HTERT RPE-1 (cell line): ENCODE results near the gene ADRA2B.

Source experiments
- in situ Hi-C: fragments of 300-500 bp; cut with MboI; formaldehyde crosslinking; loops from 4 replicates; pipeline ENCODE4 v1.14.3; 2020; ENCODE audit warnings: low sequenced_read_pairs

The ADRA2B gene

DNA sequence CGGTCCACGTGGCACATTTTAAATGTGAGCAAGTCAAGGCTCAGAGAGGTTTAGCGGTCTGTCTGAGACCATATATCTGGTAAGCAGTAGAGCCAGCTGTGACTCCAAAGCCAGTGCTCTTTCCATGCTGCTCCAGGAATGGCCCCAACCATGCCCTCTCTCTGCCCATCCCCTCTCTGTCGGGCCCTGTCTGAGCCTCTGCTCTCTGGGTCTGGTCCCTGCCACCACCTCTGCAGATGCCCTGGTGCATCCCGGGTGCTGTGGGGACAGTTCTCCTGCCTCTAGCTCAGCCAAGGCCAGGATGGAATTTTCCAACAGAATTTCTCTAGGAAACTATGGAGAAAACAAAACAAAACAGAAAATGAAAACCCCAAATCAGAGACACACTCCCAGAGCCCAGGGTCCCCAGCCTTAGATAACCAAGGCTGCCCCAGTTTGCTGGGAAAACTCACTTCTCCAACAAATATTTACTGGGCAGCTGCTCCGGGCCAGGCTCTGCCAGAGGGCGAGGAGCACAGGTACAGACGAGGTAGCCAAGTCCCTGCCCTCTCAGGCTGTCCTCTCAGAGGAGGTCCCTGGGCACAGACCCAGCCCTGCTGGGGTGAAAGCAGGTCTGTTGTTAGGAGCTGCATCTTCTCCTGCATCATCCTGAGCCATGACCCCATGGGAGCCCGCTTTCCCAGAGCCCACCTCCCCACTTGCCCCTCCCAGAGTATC is 9.2 kb downstream of the ADRA2B start:
- in situ Hi-C loops: no loop called here

DNA sequence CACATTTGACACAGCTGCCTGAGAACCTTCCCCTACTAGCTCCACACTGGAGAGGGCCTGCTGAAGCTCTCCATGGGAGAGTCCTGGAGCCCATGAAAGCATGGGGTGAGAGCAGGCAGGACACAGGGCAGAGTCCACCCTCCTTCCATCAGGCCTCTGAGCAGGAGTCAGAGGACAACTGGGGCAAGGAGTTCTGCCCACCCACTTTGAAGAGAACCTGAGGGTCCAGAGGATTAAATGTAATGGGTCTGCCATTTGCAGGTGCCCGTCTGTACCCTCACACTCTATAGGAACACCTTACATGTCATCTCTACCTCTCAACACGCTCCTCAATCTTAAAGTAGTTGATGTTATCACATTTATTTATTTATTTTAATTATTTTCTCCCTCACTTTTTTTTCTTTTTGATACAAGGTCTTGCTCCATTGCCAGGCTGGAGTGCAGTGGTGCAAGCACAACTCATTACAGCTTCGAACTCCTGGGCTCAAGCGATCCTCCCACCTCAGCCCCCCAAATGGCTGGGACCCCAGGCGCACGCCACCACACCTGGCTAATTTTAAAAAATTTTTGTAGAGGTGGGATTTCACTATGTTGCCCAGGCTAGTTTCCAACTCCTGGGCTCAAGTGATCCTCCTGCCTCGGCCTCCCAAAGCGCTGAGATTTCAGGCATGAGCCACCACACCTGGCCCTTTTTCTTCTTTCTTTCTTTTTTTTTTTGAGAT is 10.2 kb downstream of the ADRA2B start:
- in situ Hi-C loops: no loop called here

DNA sequence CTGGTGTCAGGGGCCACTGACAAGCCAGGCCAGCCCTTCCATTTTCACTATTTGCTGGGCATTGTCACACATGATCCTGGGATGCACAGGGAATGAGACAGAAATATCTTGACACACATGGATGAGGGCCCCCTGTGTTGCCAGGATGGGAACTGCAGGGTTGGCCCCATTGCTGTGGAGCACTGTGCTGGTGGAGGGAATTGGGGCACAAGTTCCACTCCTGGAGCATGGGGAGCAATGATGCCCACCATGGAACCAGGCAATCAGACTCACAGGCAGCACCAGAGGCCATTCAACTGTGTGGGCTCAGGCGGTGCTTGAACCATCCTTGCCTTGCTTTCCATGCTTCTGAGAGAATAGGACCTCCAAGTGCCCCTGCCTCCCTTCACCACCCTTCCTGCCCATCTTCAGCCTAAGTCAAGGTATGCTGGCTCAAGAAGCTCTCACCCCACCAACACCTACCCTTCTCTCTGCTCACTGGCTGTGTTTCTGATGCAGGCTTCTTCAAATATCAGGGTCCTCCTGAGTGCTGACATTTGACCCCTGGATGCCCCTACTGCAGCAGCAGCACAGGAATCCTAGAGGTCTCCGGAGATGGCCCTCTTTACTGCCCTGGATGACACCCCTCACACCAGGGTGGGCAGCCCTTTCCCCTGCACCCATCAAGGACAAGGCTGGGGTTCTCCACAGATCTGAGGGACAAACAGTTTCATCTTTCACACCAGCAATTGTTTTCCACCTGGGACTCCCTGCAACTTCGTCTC is 11.0 kb downstream of the ADRA2B start:
- in situ Hi-C loops: no loop called here

DNA sequence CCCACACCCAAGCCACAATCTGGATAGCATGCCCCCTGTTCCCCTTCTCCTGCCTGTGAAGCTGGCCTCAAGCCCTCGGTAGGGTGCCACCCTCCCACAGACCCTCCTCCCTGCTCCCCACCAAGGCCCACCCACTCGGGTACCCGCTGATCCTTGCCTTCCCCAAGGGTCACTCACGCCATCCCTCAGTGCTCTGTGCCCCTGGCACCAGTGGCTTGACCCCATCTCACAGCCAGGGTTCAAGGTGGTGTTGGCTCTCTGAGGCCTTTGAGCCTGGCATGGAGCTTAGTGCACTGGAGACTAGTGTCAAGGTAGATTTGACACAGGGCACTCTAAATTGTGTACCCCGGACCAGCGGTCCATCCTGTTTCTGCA is 11.9 kb downstream of the ADRA2B start:
- in situ Hi-C loops: no loop called here

DNA sequence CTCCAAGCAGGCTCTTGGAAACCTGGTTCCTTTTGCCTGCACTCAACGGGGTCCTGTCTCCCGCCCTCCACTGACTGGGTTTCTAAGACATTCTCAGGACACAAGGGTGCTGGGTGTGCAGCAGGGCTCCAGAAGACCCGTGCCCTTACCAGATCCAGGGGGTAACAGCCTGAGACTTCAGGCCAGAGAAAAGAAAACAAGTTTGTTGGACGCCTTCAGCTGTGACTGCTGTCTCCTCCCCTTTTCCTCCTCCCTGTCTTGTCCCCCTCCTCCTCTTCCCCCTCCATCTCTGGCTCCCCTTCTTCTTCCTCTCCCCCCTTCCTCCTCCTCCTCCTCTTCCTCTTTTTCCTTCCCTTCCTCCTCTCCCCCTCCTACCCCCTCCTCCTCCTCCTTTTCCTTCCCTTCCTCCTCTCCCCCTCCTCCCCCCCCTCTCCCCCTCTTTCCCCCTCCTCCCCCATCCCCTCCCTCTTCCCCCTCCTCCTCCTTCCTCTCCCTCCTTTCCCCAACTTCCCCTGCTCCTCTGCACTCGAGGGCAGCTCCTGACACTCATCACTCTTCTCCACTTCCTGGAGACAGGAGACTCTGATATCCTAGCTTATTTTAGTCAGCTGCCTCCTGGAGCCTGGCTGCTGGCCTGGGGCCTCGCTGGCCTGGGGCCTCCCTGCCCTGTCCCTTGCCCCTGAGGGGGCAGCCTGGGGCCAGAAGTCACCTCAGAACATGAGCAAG is 12.4 kb downstream of the ADRA2B start:
- in situ Hi-C loops: no loop called here

DNA sequence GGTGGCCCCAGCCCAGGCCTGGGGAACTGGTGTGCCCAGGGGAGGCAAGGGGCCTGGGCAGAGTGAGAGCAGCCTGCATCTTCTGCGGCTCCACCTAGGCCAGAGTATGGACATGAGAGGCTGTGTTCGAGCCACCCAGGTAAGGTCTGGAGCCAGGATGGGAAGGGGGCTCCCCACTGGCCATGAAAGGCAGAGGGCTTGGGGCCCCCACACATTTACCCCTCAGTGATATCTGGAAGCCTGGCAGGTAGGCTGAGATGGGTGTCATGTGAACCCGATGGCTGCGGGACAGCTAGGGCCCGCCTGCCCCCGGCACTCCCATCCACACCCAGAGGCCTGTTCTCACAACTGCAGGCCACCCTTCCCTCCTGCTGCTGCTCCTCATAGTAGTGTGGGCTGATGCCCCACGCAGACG is 13.2 kb downstream of the ADRA2B start:
- in situ Hi-C loops: no loop called here

DNA sequence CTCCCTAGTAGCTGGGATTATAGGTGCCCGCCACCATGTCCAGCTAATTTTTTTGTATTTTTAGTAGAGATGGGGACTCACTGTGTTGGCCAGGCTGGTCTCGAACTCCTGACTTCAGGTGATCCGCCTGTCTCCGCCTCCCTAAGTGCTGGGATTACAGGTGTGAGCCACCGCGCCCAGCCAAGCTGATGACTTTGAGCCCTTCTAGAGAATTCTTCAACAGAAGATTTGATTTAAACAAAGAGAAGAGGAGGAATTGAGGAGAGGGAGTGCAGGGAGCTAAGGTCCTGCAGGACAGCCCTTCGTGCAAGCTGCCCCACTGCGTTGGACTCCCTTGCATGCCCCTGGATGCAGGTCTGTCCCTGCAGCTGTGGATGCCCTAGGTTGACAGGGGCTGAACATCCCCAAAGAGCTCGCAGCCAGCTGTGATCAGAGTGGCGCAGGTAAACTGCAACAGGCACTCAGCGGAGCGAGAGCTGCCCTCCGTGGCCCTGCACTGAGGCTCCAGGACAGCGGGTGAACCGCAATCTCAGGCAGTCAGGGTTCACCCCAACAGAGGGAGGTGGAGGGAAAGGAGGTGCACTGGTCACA is 13.7 kb downstream of the ADRA2B start:
- in situ Hi-C loops: no loop called here

DNA sequence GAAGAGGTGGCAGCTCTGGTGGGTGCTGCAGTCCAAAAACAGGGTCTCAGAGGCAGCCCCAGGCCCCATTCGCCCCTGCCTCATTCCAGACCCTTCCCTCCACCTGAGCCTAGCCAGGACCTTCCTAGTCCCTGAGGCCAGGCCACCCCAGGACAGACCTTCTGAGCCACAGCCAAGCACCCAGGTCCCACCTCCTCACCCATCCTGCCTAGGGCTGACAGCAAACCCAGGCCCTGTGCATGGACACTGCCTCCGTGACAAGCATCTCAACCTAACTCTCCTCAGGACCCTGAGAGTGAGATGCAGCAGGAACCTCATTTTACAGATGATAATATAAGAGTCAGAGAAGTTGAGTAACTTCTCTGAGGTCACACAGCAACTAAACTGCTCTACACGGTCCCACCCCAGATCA is 15.5 kb downstream of the ADRA2B start:
- in situ Hi-C loops: no loop called here

DNA sequence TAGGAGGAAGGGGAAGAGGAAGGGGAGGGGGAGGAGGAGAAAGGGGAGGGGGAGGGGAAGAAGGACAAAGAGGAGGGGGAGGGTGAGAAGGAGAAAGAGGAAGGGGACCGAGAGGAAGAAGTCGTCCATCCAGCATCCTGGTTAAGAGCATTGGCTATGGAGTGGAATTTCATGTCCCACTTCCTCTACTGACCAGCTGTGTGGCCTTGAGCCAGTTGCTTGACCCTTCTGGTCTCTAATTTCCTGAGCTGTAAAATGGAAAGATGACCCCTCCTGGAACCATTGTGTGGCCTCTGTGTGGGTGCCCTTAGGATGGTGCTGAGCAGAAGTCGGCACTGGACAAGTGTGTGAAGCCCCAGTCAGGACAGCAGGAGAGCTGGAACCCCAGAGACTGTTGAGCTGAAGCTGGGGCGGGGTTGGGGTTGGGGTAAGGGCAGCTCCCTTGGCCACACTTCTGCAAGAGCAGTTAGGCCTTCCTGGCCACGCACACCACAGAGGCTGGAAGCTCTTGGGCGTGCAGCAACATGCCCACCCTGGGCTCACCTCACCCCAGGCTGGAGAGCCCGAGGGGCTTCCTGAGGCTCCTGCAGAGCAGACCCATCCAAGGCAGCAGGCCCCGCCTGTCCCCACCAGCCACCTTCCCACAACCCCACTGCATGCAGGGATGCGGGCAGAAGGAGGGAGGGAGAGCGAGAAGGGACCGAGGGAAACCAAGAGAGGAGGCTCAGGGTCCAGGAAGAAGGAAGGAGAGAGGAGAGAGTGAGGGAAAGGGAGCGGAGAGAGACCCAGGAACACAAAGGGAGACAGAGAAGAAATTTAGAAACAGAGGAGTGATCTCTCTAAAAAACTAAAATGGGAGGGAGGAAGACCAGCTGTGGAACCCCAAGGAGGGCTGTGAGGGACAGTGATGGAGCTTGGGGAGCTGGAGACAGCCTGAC is 16.2 kb downstream of the ADRA2B start:
- in situ Hi-C loops: no loop called here

DNA sequence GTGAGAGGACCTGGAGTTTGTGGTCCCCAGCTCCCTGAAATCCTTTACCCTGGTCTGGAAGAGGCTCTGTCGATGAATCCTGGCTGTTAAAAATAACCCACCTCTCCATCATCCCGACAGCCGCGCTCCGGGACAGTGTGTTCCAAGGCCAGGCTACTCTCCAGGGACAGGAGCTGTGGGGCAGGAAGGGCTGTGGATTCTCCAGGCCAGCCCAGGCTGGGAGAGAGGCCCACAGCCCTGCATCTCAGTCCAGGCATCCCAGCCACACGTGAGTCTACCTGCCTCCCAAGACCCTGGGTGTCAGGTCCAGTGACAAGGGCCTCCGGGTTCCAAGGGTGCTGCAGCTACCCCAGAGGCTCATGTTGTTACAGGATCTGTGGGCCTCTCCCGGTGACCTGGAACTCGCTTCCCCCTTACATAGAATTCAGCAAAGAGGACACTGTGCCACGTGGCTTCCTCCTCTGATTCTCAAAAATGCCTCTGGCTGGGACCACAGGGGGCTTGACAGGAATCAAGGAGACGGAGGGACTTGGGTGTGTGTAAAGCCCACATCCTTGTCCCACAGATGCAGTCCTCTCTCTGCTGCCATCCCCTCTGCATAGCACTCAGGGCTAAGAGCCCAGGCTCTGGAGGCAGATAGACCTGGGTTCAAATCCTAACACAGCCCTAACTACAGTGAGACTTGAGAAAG is 17.3 kb downstream of the ADRA2B start:
- in situ Hi-C loops: no loop called here

DNA sequence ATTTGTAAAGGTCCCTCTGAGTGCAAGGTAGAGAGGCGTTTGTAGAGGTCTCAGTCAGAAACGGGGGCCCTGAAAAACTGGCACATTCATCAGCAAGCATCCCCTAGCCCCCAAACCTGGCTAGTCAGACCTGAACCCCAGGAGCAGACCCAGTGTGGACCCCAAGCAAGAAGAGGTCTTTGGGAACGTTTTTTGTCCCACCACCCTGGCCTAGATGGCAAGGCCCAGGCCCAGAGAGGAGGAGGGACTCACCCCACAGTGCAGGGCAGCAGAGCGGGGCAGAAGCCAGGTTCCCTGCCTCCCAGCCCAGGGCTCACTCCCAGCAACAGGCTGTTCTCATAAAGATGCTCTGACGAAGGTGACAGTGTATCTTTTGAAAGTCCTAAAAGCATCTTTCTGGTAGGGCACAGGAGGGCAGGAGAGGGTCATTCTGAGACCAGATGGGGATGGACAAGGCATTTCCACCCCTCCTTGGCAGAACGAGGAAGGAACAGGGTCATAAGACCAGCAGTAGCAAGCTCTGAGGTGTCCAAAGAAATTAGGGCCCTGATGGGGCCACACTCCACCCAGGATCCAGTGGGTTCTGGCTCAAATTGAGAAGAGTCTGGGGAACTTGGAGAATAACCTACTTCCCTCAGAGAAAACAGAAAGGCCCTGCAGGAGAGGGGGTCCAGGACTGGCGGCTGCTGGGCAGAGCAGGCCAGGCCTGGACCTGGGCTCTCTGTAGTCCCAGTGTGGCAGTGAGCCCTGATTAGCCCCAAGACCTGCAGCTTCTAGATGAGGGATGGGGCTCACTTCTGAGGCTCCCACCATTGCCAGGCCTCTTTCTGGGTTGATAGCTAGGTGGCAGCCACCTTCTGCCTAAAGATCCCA is 18.2 kb downstream of the ADRA2B start:
- in situ Hi-C loops: no loop called here

DNA sequence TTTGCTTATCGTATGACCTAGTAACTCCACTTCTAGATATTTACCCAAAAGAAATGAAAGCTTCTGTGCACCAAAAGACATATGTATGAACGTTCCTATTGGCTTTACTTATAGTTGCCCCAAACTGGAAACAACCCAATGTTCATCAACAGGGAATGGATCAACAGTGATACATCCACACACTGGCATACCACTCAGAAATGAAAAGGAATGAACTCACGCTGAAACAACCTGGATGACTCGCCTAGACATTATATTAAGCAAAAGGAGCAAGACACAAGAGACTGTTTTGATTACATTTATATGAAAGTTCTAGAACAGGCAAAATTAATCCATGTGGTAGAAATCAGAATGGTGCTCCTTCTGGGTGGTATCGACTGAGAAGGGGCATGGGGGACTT is 18.9 kb downstream of the ADRA2B start:
- in situ Hi-C loops: no loop called here

DNA sequence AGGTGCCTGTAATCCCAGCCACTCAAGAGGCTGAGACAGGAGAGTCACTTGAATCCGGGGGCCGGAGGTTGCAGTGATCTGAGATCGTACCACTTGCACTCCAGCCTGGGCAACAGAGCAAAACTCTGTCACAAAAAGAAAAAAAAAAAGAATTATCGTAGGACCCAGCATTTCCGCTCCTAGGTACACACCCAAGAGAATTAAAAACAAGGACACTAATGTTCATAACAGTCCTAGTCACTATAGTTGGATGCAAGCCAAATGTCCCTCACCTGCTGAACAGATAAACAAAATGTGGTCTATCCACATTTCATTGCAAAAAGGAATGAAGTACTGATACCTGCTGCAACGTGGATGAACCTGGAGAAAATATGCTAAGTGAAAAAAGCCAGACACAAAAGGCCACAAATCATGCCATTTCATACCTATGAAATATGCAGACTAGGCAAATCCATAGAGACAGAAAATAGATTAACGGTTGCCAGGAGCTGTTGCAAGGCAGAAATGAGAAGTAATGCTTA is 21.2 kb downstream of the ADRA2B start:
- in situ Hi-C loops: no loop called here

DNA sequence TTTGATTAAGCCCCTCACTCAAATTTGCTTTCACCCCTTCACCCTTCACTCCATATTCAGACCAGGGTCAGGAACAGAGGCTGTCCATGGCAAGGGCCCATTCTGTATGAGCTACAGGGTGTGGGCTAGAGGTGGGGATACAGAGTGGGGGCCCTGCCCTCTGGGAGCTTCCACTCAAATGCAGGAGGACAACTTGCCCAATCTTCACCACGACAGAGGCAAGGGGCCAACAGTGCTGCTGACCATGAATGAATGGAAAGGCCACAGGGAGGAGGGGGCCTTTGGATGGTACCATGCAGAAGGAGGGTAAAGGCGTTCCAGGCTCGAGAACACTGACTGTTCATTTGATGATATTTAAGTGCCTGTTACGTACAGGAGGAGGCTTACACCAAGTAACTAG is 22.8 kb downstream of the ADRA2B start:
- in situ Hi-C loops: no loop called here

DNA sequence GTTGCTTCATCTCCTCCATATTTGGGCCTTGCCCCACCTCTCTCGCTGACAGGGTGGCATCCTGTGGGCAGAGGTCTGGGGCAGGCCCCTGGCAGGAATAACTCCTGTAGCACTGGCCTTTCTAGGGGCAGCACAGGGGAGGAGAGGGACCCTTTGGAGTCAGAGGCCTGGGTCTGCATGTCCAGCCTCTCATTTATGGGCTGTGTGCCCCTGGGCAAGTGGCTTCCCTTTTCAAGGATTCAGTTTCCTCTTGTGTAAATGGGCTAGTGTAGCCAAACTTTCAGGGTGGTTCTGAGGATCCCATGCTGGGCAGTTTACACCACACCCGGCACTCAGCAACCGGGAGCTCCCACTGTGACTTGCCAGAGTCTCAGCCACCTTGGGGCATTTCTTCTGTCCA is 23.4 kb downstream of the ADRA2B start:
- in situ Hi-C loops: no loop called here

DNA sequence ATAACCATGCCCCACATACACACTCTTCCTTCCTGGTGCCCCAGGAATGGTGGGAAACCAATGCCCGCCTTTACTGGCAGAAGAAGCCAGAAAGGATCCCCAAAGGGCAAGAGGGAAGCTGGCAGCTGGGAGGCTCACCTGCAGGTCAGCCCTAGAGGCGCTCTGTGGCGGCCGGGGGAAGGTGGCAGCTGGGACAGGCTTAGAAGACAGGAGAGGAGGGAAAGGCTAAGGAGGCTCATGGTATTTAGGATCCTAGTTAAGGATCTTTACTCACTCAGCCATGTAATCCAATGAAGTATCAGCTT is 23.8 kb downstream of the ADRA2B start:
- in situ Hi-C loops: no loop called here

DNA sequence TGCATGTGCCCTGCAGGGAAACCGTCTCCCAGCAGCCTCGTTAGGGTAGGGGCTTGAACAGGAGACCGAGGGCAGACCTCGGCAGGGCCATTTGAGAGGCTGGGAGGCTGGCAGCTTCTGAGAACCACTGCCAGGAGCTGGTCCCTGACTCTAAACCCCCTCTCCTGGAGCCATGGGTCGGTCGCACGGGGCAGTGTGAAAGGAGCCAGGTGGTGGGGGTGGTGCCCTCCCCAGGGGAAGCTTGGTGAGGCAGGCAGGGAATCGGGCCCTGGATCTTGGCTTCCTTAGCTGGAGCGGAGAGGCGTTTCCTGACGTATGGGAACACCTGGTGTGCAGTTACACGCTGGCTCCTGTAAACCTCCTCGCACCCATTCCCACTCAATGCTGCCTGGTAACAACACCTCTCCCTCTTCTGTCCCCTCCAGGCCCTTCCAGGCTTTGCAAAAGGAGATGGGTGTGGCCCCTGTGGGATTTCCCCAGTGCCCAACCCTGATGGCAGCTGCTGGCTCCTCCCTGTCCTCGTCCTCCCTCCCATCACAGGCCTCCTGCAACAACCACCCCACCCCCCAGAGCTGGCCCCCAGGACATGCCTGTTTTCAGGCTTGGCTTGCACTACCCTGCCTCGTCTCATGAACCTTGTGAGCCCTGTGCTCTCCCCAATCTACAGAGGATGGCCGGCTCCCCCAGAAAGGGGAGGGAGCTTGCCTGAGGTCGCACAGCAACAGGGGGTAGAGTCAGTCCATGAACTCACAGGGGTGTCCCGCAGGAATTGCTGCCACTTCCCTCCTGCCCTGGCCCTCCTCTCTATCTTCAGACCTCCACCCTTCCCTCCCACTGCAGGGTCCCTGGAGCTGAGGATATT is 24.4 kb downstream of the ADRA2B start:
- in situ Hi-C loops: no loop called here
